Erythroblast (primary cell): ENCODE data around the gene EVC2.

ENCODE experiments used
- GATA1 ChIP-seq: IDR thresholded peaks from 2 replicates; pipeline ENCODE4 v1.6.1; 2011; ENCODE audit warnings: low read depth, mild to moderate bottlenecking, control low read depth, low read length, moderate library complexity
- POLR2A ChIP-seq: IDR thresholded peaks from 2 replicates; pipeline ENCODE4 v1.6.1; 2011; ENCODE audit warnings: mild to moderate bottlenecking, low read length

GRCh38 chr4:5676763-5677162 is 31.6 kb downstream of the EVC2 start:
- no peak for TF ChIP-seq POLR2A
- TF ChIP-seq GATA1: no peak
